ENCODE data around the gene PLEKHO2.

PLEKHO2 gene

GRCh38 chr15:64894395-64895056 lies 52.8 kb downstream of the PLEKHO2 start:
- Mint-ChIP-seq H3K4me1 (ENCODE audit: low read depth in 2 of 2) (peaks cover 68 to 69% of the 10 kb centered on the region in 2 donors), H3K36me3 (ENCODE audit: insufficient read depth) (peaks cover 34% of the 10 kb centered on the region), H3K27ac (peak overlapping the region; percentile 98), H3K9me3 (no peaks in the 10 kb centered on the region), H3K27me3 (no peaks in the 10 kb centered on the region), H3K4me3 (peak overlapping the region; percentile 91 to 97)
- DNase-seq (peak; percentile 77 to 81 (median 79)), ATAC-seq (replicated peaks) (peak; percentile 65)

DNA sequence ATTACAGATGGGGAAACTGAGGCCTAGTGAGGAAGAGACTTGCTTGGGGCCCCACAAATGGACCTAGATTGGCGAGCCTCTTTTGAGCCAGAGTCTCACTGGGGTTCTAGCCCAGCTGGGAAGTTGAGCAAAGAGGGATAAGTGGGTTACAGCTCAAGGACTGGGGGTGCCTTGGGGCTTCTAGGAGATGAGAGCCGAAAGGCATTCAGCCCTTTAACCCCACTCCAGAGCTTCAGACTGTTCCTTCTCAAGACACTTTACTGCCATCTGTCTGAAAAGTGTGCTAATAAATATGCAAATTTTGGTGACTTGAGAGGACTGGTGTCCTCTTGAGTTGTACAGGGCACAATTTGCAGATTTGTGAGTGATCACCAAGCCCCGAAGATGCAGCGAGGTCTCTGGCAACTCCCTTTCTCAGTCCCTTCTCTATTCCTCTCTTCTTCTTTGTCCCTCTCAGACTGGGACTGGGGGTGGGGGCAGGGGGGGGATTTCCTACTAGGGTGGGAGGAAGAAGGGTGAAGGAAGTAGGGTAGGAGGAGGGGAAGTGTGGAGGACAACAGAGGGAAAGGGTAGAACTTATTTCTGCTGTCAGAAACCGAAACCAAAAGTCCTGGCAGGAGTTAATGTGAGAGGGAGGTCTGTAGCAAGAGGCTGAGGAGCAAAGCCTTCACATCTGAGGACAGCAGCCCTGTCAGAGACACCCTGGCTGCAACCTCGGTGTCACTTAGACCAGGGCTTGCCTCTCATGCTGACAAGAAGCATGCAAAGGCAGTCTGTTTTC lies 53.8 kb downstream of the PLEKHO2 start:
- ATAC-seq (replicated peaks) (peak; percentile 19), DNase-seq (peak; percentile 27 to 37 (median 33))
- H3K27me3 Mint-ChIP-seq = no peaks in the 10 kb centered on the region
- no peaks in the 10 kb centered on the region for H3K9me3 Mint-ChIP-seq
- H3K4me1 Mint-ChIP-seq (ENCODE audit: low read depth in 2 of 2) = peaks cover 68 to 69% of the 10 kb centered on the region in 2 donors
- peak overlapping the region; percentile 91 to 97 for H3K4me3 Mint-ChIP-seq
- peaks cover 34% of the 10 kb centered on the region for H3K36me3 Mint-ChIP-seq (ENCODE audit: insufficient read depth)
- peak overlapping the region; percentile 98 for H3K27ac Mint-ChIP-seq

DNA sequence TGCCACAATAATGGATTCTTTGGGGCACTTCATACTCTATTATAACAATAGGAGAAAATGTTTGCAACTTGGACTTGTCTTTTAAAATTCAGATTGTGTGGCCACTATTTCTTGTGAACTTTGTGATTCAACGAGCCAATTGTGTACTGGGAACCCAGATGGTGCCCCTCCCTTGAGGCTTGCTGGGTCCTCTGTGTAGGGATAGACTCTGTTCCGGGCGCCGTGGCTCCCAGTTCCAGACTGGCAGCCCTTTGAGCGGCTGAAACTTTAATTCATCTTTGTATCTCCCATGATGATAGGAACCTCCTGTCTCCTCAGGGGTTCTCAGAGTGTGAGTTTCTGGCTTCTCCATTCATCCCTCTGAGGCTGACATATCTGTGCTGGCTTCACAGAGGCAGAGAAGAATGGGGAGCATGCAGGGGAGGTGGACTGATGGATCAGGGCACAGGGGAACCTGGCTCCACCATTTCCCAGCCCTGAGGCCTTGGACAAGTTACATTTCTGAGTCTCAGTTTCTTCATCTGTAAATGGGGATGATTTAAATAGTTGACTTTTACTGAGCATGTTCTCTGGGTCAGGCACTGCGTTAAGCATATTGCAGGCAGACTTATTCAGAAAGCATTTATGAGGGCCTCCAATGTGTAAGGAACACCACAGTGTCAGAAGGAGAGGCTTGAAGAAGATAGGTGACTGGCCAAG lies 54.8 kb downstream of the PLEKHO2 start:
- no peaks in the 10 kb centered on the region for H3K27me3 Mint-ChIP-seq
- DNase-seq (no peak), ATAC-seq (replicated peaks) (no peak)
- peaks cover 62 to 65% of the 10 kb centered on the region in 2 donors for H3K4me1 Mint-ChIP-seq (ENCODE audit: low read depth in 2 of 2)
- H3K9me3 Mint-ChIP-seq = peaks cover 0 to 1% of the 10 kb centered on the region in 2 donors
- H3K36me3 Mint-ChIP-seq (ENCODE audit: insufficient read depth) = peaks cover 37% of the 10 kb centered on the region
- peak overlapping the region; percentile 98 for H3K27ac Mint-ChIP-seq
- peak overlapping the region; percentile 91 to 97 for H3K4me3 Mint-ChIP-seq

GRCh38 chr15:64897345-64897985 lies 55.8 kb downstream of the PLEKHO2 start:
- DNase-seq = no peak
- peak overlapping the region; percentile 30 to 75 for H3K27ac Mint-ChIP-seq
- H3K9me3 Mint-ChIP-seq = peaks cover 0 to 1% of the 10 kb centered on the region in 2 donors
- H3K4me1 Mint-ChIP-seq (ENCODE audit: low read depth in 2 of 2) = peaks cover 61 to 64% of the 10 kb centered on the region in 2 donors
- no peaks in the 10 kb centered on the region for H3K27me3 Mint-ChIP-seq
- peaks cover 36% of the 10 kb centered on the region for H3K36me3 Mint-ChIP-seq (ENCODE audit: insufficient read depth)
- H3K4me3 Mint-ChIP-seq = peak overlapping the region in 1 of 2 donors; percentile 16
- ATAC-seq (replicated peaks) = no peak

GRCh38 chr15:64898406-64898805 lies 56.7 kb downstream of the PLEKHO2 start:
- Mint-ChIP-seq H3K4me3 (no peak overlapping the region), H3K4me1 (ENCODE audit: low read depth in 2 of 2) (peaks cover 61 to 66% of the 10 kb centered on the region in 2 donors), H3K27ac (peak overlapping the region; percentile 30 to 75), H3K27me3 (no peaks in the 10 kb centered on the region), H3K9me3 (peaks cover 0 to 1% of the 10 kb centered on the region in 2 donors), H3K36me3 (ENCODE audit: insufficient read depth) (peaks cover 30% of the 10 kb centered on the region)
- ATAC-seq (replicated peaks) (no peak), DNase-seq (no peak)

DNA sequence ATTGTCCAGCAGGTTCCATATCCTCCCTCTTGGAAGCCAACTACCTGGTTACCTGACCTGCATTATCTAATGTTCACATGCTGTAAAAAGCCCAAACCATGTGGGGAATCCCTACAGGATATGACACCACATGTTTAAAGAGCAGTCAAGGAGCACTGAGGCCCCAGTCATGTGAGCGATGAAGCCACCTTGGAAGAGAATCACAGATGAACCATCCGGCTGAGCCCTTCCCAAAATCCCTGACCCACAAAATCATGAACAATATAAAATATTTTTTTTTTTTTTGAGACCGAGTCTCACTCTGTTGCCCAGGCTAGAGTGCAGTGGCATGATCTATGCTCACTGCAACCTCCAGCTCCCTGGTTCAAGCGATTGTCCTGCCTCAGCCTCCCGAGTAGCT lies 59.4 kb downstream of the PLEKHO2 start:
- Mint-ChIP-seq H3K36me3 (ENCODE audit: insufficient read depth) (peaks cover 22% of the 10 kb centered on the region), H3K4me1 (ENCODE audit: low read depth in 2 of 2) (peaks cover 56 to 57% of the 10 kb centered on the region in 2 donors), H3K27me3 (no peaks in the 10 kb centered on the region), H3K4me3 (no peak overlapping the region), H3K27ac (peak overlapping the region; percentile 6 to 35), H3K9me3 (peaks cover 0 to 1% of the 10 kb centered on the region in 2 donors)
- no peak for DNase-seq
- no peak for ATAC-seq (replicated peaks)

DNA sequence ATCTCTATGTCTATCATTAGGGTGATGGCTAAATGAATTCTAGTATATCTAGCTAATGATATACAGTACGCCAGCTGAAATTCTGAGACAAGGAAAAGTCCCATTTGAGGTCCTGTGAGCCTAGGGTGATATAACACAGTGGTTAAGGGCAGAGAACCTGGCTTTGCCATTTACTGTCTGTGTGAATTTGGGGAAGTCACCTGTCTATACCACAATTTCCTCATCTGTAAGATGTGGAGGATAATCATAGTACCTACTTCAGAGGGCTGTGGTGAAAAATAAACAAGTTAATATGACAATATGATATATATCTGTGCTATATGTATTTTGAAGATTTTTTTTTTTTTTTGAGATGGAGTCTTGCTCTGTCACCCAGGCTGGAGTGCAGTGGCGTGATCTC lies 60.2 kb downstream of the PLEKHO2 start:
- peak overlapping the region; percentile 90 to 91 for H3K27ac Mint-ChIP-seq
- peak; percentile 33 to 42 (median 39) for DNase-seq
- peak overlapping the region; percentile 57 to 70 for H3K4me3 Mint-ChIP-seq
- H3K4me1 Mint-ChIP-seq (ENCODE audit: low read depth in 2 of 2) = peaks cover 49% of the 10 kb centered on the region in 2 donors
- H3K27me3 Mint-ChIP-seq = no peaks in the 10 kb centered on the region
- H3K9me3 Mint-ChIP-seq = peaks cover 0 to 1% of the 10 kb centered on the region in 2 donors
- peak; percentile 96 for ATAC-seq (replicated peaks)
- peaks cover 18% of the 10 kb centered on the region for H3K36me3 Mint-ChIP-seq (ENCODE audit: insufficient read depth)

- Mint-ChIP-seq H3K27me3 (no peaks in the 10 kb centered on the region), H3K27ac (peak overlapping the region; percentile 49 to 91), H3K36me3 (ENCODE audit: insufficient read depth) (peaks cover 15% of the 10 kb centered on the region), H3K9me3 (peaks cover 0 to 1% of the 10 kb centered on the region in 2 donors), H3K4me1 (ENCODE audit: low read depth in 2 of 2) (peaks cover 40 to 42% of the 10 kb centered on the region in 2 donors), H3K4me3 (peak overlapping the region; percentile 19 to 57)
- no peak for ATAC-seq (replicated peaks)
- DNase-seq = no peak
Measured at GRCh38 chr15:64902863-64903262, 61.1 kb downstream of the PLEKHO2 start.

DNA sequence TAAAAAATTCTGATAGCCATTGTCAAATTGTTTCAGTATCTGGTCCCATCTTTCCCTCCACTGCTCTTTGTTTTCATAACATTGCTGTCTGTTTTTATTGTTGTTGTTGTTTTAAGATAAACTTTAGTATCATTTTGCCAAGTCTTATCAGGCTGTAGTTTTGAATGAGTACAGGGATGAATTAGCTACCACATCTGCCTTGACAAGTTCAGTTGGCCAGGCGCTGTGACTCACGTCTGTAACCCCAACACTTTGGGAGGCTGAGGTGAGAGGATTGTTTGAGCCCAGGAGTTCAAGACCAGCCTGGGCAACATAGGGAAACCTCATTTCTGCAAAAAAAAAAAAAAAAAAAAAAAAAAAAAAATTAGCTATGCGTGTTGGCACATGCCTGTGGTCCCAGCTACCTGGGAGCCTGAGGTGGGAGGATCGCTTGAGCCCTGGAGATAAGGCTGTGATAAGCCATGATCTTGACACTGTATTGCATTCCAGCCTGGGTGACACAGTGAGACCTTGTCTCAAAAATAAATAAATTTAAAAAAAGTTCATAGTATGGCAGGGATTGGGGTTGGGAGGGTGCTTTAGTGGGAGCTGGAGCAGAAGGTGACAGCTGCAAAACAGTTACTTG lies 61.7 kb downstream of the PLEKHO2 start:
- no peaks in the 10 kb centered on the region for H3K27me3 Mint-ChIP-seq
- H3K4me3 Mint-ChIP-seq = peak overlapping the region; percentile 9 to 19
- peaks cover 15% of the 10 kb centered on the region for H3K36me3 Mint-ChIP-seq (ENCODE audit: insufficient read depth)
- H3K4me1 Mint-ChIP-seq (ENCODE audit: low read depth in 2 of 2) = peaks cover 37% of the 10 kb centered on the region in 2 donors
- H3K9me3 Mint-ChIP-seq = peaks cover 0 to 1% of the 10 kb centered on the region in 2 donors
- peak overlapping the region; percentile 49 to 91 for H3K27ac Mint-ChIP-seq
- DNase-seq (no peak), ATAC-seq (replicated peaks) (no peak)

GRCh38 chr15:64904189-64904588 lies 62.5 kb downstream of the PLEKHO2 start:
- peaks cover 15% of the 10 kb centered on the region for H3K36me3 Mint-ChIP-seq (ENCODE audit: insufficient read depth)
- no peak overlapping the region for H3K4me3 Mint-ChIP-seq
- peaks cover 0 to 1% of the 10 kb centered on the region in 2 donors for H3K9me3 Mint-ChIP-seq
- ATAC-seq (replicated peaks) = no peak
- peaks cover 36 to 37% of the 10 kb centered on the region in 2 donors for H3K4me1 Mint-ChIP-seq (ENCODE audit: low read depth in 2 of 2)
- no peak overlapping the region for H3K27ac Mint-ChIP-seq
- no peaks in the 10 kb centered on the region for H3K27me3 Mint-ChIP-seq
- DNase-seq = no peak

GRCh38 chr15:64905119-64905831 lies 63.6 kb downstream of the PLEKHO2 start:
- DNase-seq (peak; percentile 73 to 79 (median 73)), ATAC-seq (replicated peaks) (peak; percentile 39)
- Mint-ChIP-seq H3K4me1 (ENCODE audit: low read depth in 2 of 2) (peaks cover 33 to 37% of the 10 kb centered on the region in 2 donors), H3K36me3 (ENCODE audit: insufficient read depth) (peaks cover 17% of the 10 kb centered on the region), H3K27me3 (no peaks in the 10 kb centered on the region), H3K4me3 (peak overlapping the region; percentile 70 to 75), H3K27ac (peak overlapping the region in 1 of 2 donors; percentile 54), H3K9me3 (peaks cover 0 to 1% of the 10 kb centered on the region in 2 donors)

GRCh38 chr15:64905941-64906340 lies 64.2 kb downstream of the PLEKHO2 start:
- Mint-ChIP-seq H3K27me3 (no peaks in the 10 kb centered on the region), H3K4me3 (peak overlapping the region; percentile 70 to 75), H3K27ac (peak overlapping the region in 1 of 2 donors; percentile 54), H3K36me3 (ENCODE audit: insufficient read depth) (peaks cover 17% of the 10 kb centered on the region), H3K4me1 (ENCODE audit: low read depth in 2 of 2) (peaks cover 34 to 39% of the 10 kb centered on the region in 2 donors), H3K9me3 (no peaks in the 10 kb centered on the region)
- ATAC-seq (replicated peaks) (no peak), DNase-seq (no peak)
